Fibroblast of peridontal ligament (primary cell): ENCODE measurements around the gene LCTL.

ENCODE experiments used
- DNase-seq: peaks from one replicate; pipeline ENCODE4 v3.0.0-alpha.2; 2010; ENCODE audit errors: extremely low read depth

Gene LCTL

GRCh38 chr15:66565741-66566144, at the start of gene LCTL:
TSS of gene LCTL (minus strand) at chr15:66565998. CDS start at chr15:66565365, 633 bp downstream.
- peak; percentile 61 for DNase-seq

GRCh38 chr15:66614951-66615760, 49.4 kb upstream of the LCTL start:
- DNase-seq = no peak

- DNase-seq = no peak
Observed at GRCh38 chr15:66614456-66614855, 48.7 kb upstream of the LCTL start.

- DNase-seq = no peak
Observed at GRCh38 chr15:66613743-66614142, 47.9 kb upstream of the LCTL start.

- no peak for DNase-seq
Observed at GRCh38 chr15:66611257-66612053, 45.7 kb upstream of the LCTL start.

- no peak for DNase-seq
Observed at GRCh38 chr15:66609876-66610275, 44.1 kb upstream of the LCTL start.

- DNase-seq = no peak
Observed at GRCh38 chr15:66608881-66609280, 43.1 kb upstream of the LCTL start.

GRCh38 chr15:66608159-66608558, 42.4 kb upstream of the LCTL start:
- no peak for DNase-seq

- DNase-seq = peak; percentile 62
Observed at GRCh38 chr15:66603301-66604179, 37.7 kb upstream of the LCTL start.

GRCh38 chr15:66601521-66601920, 35.7 kb upstream of the LCTL start:
- no peak for DNase-seq

GRCh38 chr15:66600240-66600627, 34.4 kb upstream of the LCTL start:
- no peak for DNase-seq

GRCh38 chr15:66599536-66600239, 33.9 kb upstream of the LCTL start:
- no peak for DNase-seq

- DNase-seq = peak; percentile 29
Observed at GRCh38 chr15:66598095-66598815, 32.5 kb upstream of the LCTL start.

- DNase-seq = peak; percentile 75
Observed at GRCh38 chr15:66595931-66596545, 30.2 kb upstream of the LCTL start.

- no peak for DNase-seq
Observed at GRCh38 chr15:66595332-66595731, 29.5 kb upstream of the LCTL start.

GRCh38 chr15:66594836-66595235, 29.0 kb upstream of the LCTL start:
- DNase-seq = no peak

GRCh38 chr15:66594344-66594743, 28.5 kb upstream of the LCTL start:
- no peak for DNase-seq

- DNase-seq = no peak
Observed at GRCh38 chr15:66593219-66593780, 27.5 kb upstream of the LCTL start.

GRCh38 chr15:66592505-66593218, 26.9 kb upstream of the LCTL start:
- DNase-seq = no peak
